Ammon's horn (tissue), 1 donor: Measurements from ENCODE around the gene NOL7.
A peak's percentile ranks its signal among the peaks of the same experiment; 100 is the strongest.

ENCODE experiments used
- DNase-seq: peaks from one replicate; pipeline ENCODE4 v3.0.0-alpha.2; 2016; ENCODE audit warnings: low spot score

NOL7 gene

GRCh38 chr6:13597073-13597472 is 18.1 kb upstream of the NOL7 start:
- DNase-seq, result no peak

- no peak for DNase-seq
Measured at GRCh38 chr6:13600036-13600435, 15.1 kb upstream of the NOL7 start.

- DNase-seq, result no peak
Measured at GRCh38 chr6:13604135-13604534, 11.0 kb upstream of the NOL7 start.

- DNase-seq, result no peak
Measured at GRCh38 chr6:13604546-13605416, 10.4 kb upstream of the NOL7 start.

GRCh38 chr6:13605634-13606033 is 9.5 kb upstream of the NOL7 start:
- DNase-seq, result no peak

- no peak for DNase-seq
Measured at GRCh38 chr6:13611715-13612114, 3.4 kb upstream of the NOL7 start.

GRCh38 chr6:13613029-13613594 is 2.0 kb upstream of the NOL7 start:
- no peak for DNase-seq

- no peak for DNase-seq
Measured at GRCh38 chr6:13614126-13614925, 809 bp upstream of the NOL7 start.

GRCh38 chr6:13615792-13616120 is 621 bp downstream of the NOL7 start:
- peak; percentile 42 for DNase-seq

GRCh38 chr6:13617066-13617465 is 1.9 kb downstream of the NOL7 start:
- DNase-seq, result no peak

GRCh38 chr6:13624871-13625288 is 9.7 kb downstream of the NOL7 start:
- DNase-seq, result no peak

GRCh38 chr6:13629459-13630116 is 14.5 kb downstream of the NOL7 start:
- DNase-seq, result no peak

- no peak for DNase-seq
Measured at GRCh38 chr6:13630499-13630898, 15.4 kb downstream of the NOL7 start.

GRCh38 chr6:13633343-13633742 is 18.2 kb downstream of the NOL7 start:
- DNase-seq, result no peak

- no peak for DNase-seq
Measured at GRCh38 chr6:13635948-13636658, 21.0 kb downstream of the NOL7 start.

GRCh38 chr6:13638014-13638413 is 22.9 kb downstream of the NOL7 start:
- no peak for DNase-seq

- DNase-seq, result no peak
Measured at GRCh38 chr6:13638626-13639025, 23.5 kb downstream of the NOL7 start.

- no peak for DNase-seq
Measured at GRCh38 chr6:13641315-13641714, 26.2 kb downstream of the NOL7 start.

- DNase-seq, result no peak
Measured at GRCh38 chr6:13643125-13643524, 28.0 kb downstream of the NOL7 start.

- DNase-seq, result no peak
Measured at GRCh38 chr6:13648850-13649249, 33.7 kb downstream of the NOL7 start.

GRCh38 chr6:13649393-13649792 is 34.3 kb downstream of the NOL7 start:
- DNase-seq, result no peak

GRCh38 chr6:13653296-13653695 is 38.2 kb downstream of the NOL7 start:
- DNase-seq, result no peak
